CD8-positive, alpha-beta memory T cell (primary cell): ENCODE data around the gene RPS6KC1. TPM values are rescaled to one million over a fixed set of nuclear protein-coding genes. Genes with fewer than 3 reads are reported as not detected.
"Not testable (repeated sequence)": the region's sequence is repeated elsewhere in the genome, so short reads cannot be mapped to it uniquely, and the experiment has no call there.

Experiments
- CTCF ChIA-PET: fragments of 350-600 bp; sonication (Branson Sonifier 250); formaldehyde crosslinking; loops from one replicate; lab custom pipeline; 2021; ENCODE audit warnings: antibody characterized with exemption; lab: Charles Lee
- POLR2A ChIA-PET: fragments of 350-600 bp; sonication (Branson Sonifier 250); formaldehyde crosslinking; loops from one replicate; lab custom pipeline; 2021; ENCODE audit warnings: antibody characterized with exemption; lab: Charles Lee
- DNase-seq, 5 donors: peaks; one replicate each; pipeline versions ENCODE4 v3.0.0 to v3.0.0-alpha.2; 2020 to 2022; ENCODE audit warnings: mixed read lengths in 1 of 5
- H3K27ac ChIP-seq: one replicate; pipeline ENCODE4 v1.7.0; 2013; ENCODE audit warnings: low read depth, mild to moderate bottlenecking, low read length, moderate library complexity
- H3K27me3 ChIP-seq: 2 replicates; pipeline ENCODE4 v1.7.0; 2013; ENCODE audit warnings: low read length, mild to moderate bottlenecking; ENCODE audit not compliant: insufficient read depth, poor library complexity, severe bottlenecking
- H3K36me3 ChIP-seq: 2 replicates; pipeline ENCODE4 v1.7.0; 2013; ENCODE audit warnings: mild to moderate bottlenecking, low read length, moderate library complexity; ENCODE audit not compliant: insufficient read depth
- H3K4me1 ChIP-seq: 2 replicates; pipeline ENCODE4 v1.7.0; 2013; ENCODE audit warnings: mild to moderate bottlenecking, low read length, moderate library complexity; ENCODE audit not compliant: insufficient read depth
- H3K4me3 ChIP-seq: 2 replicates; pipeline ENCODE4 v1.7.0; 2013; ENCODE audit warnings: mild to moderate bottlenecking, low read length
- H3K9me3 ChIP-seq: 2 replicates; pipeline ENCODE4 v1.7.0; 2013; ENCODE audit warnings: mild to moderate bottlenecking, low read length
- H3K27ac Mint-ChIP-seq, 8 donors: one replicate each; pipeline ENCODE4 v1.8.0; 2020 to 2021; ENCODE audit warnings: mixed read lengths in 8 of 8, mild to moderate bottlenecking in 6 of 8, inconsistent platforms in 3 of 8, moderate library complexity in 3 of 8
- H3K27me3 Mint-ChIP-seq, 2 donors: one replicate each; pipeline ENCODE4 v1.8.0; 2020 to 2021; ENCODE audit warnings: mixed read lengths in 2 of 2, mild to moderate bottlenecking in 1 of 2, moderate library complexity in 1 of 2
- H3K36me3 Mint-ChIP-seq, 3 donors: one replicate each; pipeline ENCODE4 v1.8.0; 2020 to 2021; ENCODE audit warnings: mixed read lengths in 3 of 3, inconsistent platforms in 1 of 3, mild to moderate bottlenecking in 1 of 3
- H3K4me1 Mint-ChIP-seq, 3 donors: one replicate each; pipeline ENCODE4 v1.8.0; 2020 to 2021; ENCODE audit warnings: mixed read lengths in 3 of 3, inconsistent platforms in 1 of 3, mild to moderate bottlenecking in 1 of 3
- H3K4me3 Mint-ChIP-seq, 7 donors: one replicate each; pipeline ENCODE4 v1.8.0; 2020 to 2021; ENCODE audit warnings: mixed read lengths in 7 of 7, mild to moderate bottlenecking in 6 of 7, moderate library complexity in 4 of 7, inconsistent platforms in 2 of 7
- H3K9me3 Mint-ChIP-seq, 5 donors: one replicate each; pipeline ENCODE4 v1.8.0; 2020 to 2022; ENCODE audit warnings: mixed read lengths in 5 of 5, mild to moderate bottlenecking in 3 of 5, moderate library complexity in 2 of 5, inconsistent platforms in 1 of 5
- polyA plus RNA-seq: library from polyadenylated mRNA; unstranded; fragments of 300-500 nt; fragmentation: Illumina TruSeq; gene quantifications from one replicate; pipeline ENCODE4 v1.2.3, GENCODE V29; 2021
- total RNA-seq, 2 experiments: library from RNA; stranded (reverse); gene quantifications; one replicate each; pipeline ENCODE4 v1.2.3, GENCODE V29; 2021

RPS6KC1 gene
- total and polyA plus RNA-seq, 3 experiments from 2014 or later: 7.4 to 8.2 (median 7.4) TPM

- POLR2A ChIA-PET, H3K4me3 Mint-ChIP-seq, H3K27me3 Mint-ChIP-seq, H3K36me3 ChIP-seq, H3K27ac Mint-ChIP-seq, DNase-seq, H3K27ac ChIP-seq, H3K4me3 ChIP-seq, H3K4me1 Mint-ChIP-seq, H3K27me3 ChIP-seq, CTCF ChIA-PET, H3K4me1 ChIP-seq, H3K9me3 ChIP-seq: not testable (repeated sequence)
- peaks cover 13 to 48% (median 32%) of the 10 kb centered on the region in 3 donors for H3K36me3 Mint-ChIP-seq
- peaks cover 0 to 11% (median 2%) of the 10 kb centered on the region in 5 donors for H3K9me3 Mint-ChIP-seq
Observed at GRCh38 chr1:213150090-213150489, 99.0 kb downstream of the RPS6KC1 start.

- H3K36me3 Mint-ChIP-seq: peaks cover 18 to 40% (median 37%) of the 10 kb centered on the region in 3 donors
- peak overlapping the region in 1 of 8 donors; percentile 3 for H3K27ac Mint-ChIP-seq
- no peak for DNase-seq
- peaks cover 0 to 9% (median 4%) of the 10 kb centered on the region in 5 donors for H3K9me3 Mint-ChIP-seq
- H3K4me3 ChIP-seq: no peak overlapping the region
- H3K4me1 ChIP-seq: no peaks in the 10 kb centered on the region
- H3K27me3 Mint-ChIP-seq: no peaks in the 10 kb centered on the region
- no peaks in the 10 kb centered on the region for H3K36me3 ChIP-seq
- ChIA-PET CTCF (no interaction called here), POLR2A (no interaction called here)
- H3K27ac ChIP-seq: no peak overlapping the region
- no peaks in the 10 kb centered on the region for H3K9me3 ChIP-seq
- H3K4me3 Mint-ChIP-seq: no peak overlapping the region
- H3K4me1 Mint-ChIP-seq: peaks cover 0 to 13% (median 0%) of the 10 kb centered on the region in 3 donors
- no peaks in the 10 kb centered on the region for H3K27me3 ChIP-seq
Observed at GRCh38 chr1:213154056-213154685, 103.1 kb downstream of the RPS6KC1 start.

GRCh38 chr1:213159376-213159775 is 108.3 kb downstream of the RPS6KC1 start:
- CTCF ChIA-PET: no interaction called here
- H3K9me3 ChIP-seq: no peaks in the 10 kb centered on the region
- POLR2A ChIA-PET: no interaction called here
- Mint-ChIP-seq H3K4me1 (peaks cover 0 to 19% (median 0%) of the 10 kb centered on the region in 3 donors), H3K36me3 (peaks cover 23 to 49% (median 38%) of the 10 kb centered on the region in 3 donors), H3K27me3 (no peaks in the 10 kb centered on the region), H3K9me3 (peaks cover 0 to 10% (median 0%) of the 10 kb centered on the region in 5 donors), H3K27ac (no peak overlapping the region), H3K4me3 (no peak overlapping the region)
- H3K4me3 ChIP-seq: no peak overlapping the region
- no peaks in the 10 kb centered on the region for H3K36me3 ChIP-seq
- H3K4me1 ChIP-seq: no peaks in the 10 kb centered on the region
- no peaks in the 10 kb centered on the region for H3K27me3 ChIP-seq
- H3K27ac ChIP-seq: no peak overlapping the region
- DNase-seq: no peak

- H3K36me3 ChIP-seq, H3K27me3 Mint-ChIP-seq, H3K9me3 ChIP-seq, H3K27me3 ChIP-seq, H3K4me3 ChIP-seq, H3K4me3 Mint-ChIP-seq, POLR2A ChIA-PET, H3K4me1 ChIP-seq, DNase-seq, CTCF ChIA-PET, H3K27ac ChIP-seq, H3K27ac Mint-ChIP-seq: not testable (repeated sequence)
- Mint-ChIP-seq H3K9me3 (peaks cover 0 to 10% (median 0%) of the 10 kb centered on the region in 5 donors), H3K36me3 (peaks cover 21 to 46% (median 35%) of the 10 kb centered on the region in 3 donors), H3K4me1 (peaks cover 0 to 16% (median 0%) of the 10 kb centered on the region in 3 donors)
Observed at GRCh38 chr1:213160442-213160841, 109.4 kb downstream of the RPS6KC1 start.

- H3K4me3 Mint-ChIP-seq: no peak overlapping the region
- DNase-seq: no peak
- peaks cover 17 to 33% (median 24%) of the 10 kb centered on the region in 3 donors for H3K36me3 Mint-ChIP-seq
- Histone ChIP-seq H3K4me3 (no peak overlapping the region), H3K36me3 (no peaks in the 10 kb centered on the region), H3K27me3 (no peaks in the 10 kb centered on the region), H3K4me1 (no peaks in the 10 kb centered on the region), H3K9me3 (no peaks in the 10 kb centered on the region), H3K27ac (no peak overlapping the region)
- H3K9me3 Mint-ChIP-seq: peaks cover 0 to 5% (median 0%) of the 10 kb centered on the region in 5 donors
- ChIA-PET CTCF (no interaction called here), POLR2A (no interaction called here)
- H3K27me3 Mint-ChIP-seq: no peaks in the 10 kb centered on the region
- H3K4me1 Mint-ChIP-seq: peaks cover 0 to 12% (median 0%) of the 10 kb centered on the region in 3 donors
- H3K27ac Mint-ChIP-seq: no peak overlapping the region
Observed at GRCh38 chr1:213162338-213162737, 111.3 kb downstream of the RPS6KC1 start.

- H3K27me3 Mint-ChIP-seq: no peaks in the 10 kb centered on the region
- H3K9me3 Mint-ChIP-seq: peaks cover 0 to 5% (median 0%) of the 10 kb centered on the region in 5 donors
- Histone ChIP-seq H3K4me3 (no peak overlapping the region), H3K36me3 (no peaks in the 10 kb centered on the region), H3K9me3 (no peaks in the 10 kb centered on the region), H3K4me1 (no peaks in the 10 kb centered on the region), H3K27ac (no peak overlapping the region), H3K27me3 (no peaks in the 10 kb centered on the region)
- H3K4me3 Mint-ChIP-seq: no peak overlapping the region
- H3K36me3 Mint-ChIP-seq: peaks cover 14 to 30% (median 23%) of the 10 kb centered on the region in 3 donors
- CTCF ChIA-PET: no interaction called here
- peaks cover 0 to 8% (median 0%) of the 10 kb centered on the region in 3 donors for H3K4me1 Mint-ChIP-seq
- no peak for DNase-seq
- H3K27ac Mint-ChIP-seq: peak overlapping the region in 1 of 8 donors; percentile 69
- POLR2A ChIA-PET: no interaction called here
Observed at GRCh38 chr1:213162862-213163261, 111.8 kb downstream of the RPS6KC1 start.

GRCh38 chr1:213163278-213163711 is 112.3 kb downstream of the RPS6KC1 start:
- Histone ChIP-seq H3K27ac (no peak overlapping the region), H3K4me1 (no peaks in the 10 kb centered on the region), H3K9me3 (no peaks in the 10 kb centered on the region), H3K4me3 (no peak overlapping the region), H3K36me3 (no peaks in the 10 kb centered on the region), H3K27me3 (no peaks in the 10 kb centered on the region)
- DNase-seq: no peak
- POLR2A ChIA-PET: no interaction called here
- Mint-ChIP-seq H3K4me3 (no peak overlapping the region), H3K27ac (peak overlapping the region in 1 of 8 donors; percentile 69), H3K27me3 (no peaks in the 10 kb centered on the region), H3K36me3 (peaks cover 17 to 30% (median 23%) of the 10 kb centered on the region in 3 donors), H3K9me3 (peaks cover 0 to 5% (median 0%) of the 10 kb centered on the region in 5 donors), H3K4me1 (peaks cover 0 to 8% (median 0%) of the 10 kb centered on the region in 3 donors)
- CTCF ChIA-PET: no interaction called here

GRCh38 chr1:213164561-213164960 is 113.5 kb downstream of the RPS6KC1 start:
- H3K27ac ChIP-seq: no peak overlapping the region
- H3K4me1 ChIP-seq: no peaks in the 10 kb centered on the region
- no peak overlapping the region for H3K4me3 ChIP-seq
- H3K4me3 Mint-ChIP-seq: no peak overlapping the region
- H3K4me1 Mint-ChIP-seq: peaks cover 0 to 8% (median 0%) of the 10 kb centered on the region in 3 donors
- H3K27ac Mint-ChIP-seq: no peak overlapping the region
- no peaks in the 10 kb centered on the region for H3K27me3 Mint-ChIP-seq
- no peak for DNase-seq
- H3K36me3 ChIP-seq: no peaks in the 10 kb centered on the region
- no peaks in the 10 kb centered on the region for H3K9me3 ChIP-seq
- ChIA-PET POLR2A (no interaction called here), CTCF (no interaction called here)
- H3K36me3 Mint-ChIP-seq: peaks cover 19 to 24% (median 22%) of the 10 kb centered on the region in 3 donors
- peaks cover 0 to 5% (median 0%) of the 10 kb centered on the region in 5 donors for H3K9me3 Mint-ChIP-seq
- H3K27me3 ChIP-seq: no peaks in the 10 kb centered on the region
